Upper lobe of left lung (tissue), 6 donors: Measurements from ENCODE around the gene MTF2. TPM values are rescaled to one million over a fixed set of nuclear protein-coding genes. Genes with fewer than 3 reads are reported as not detected.

Experiments used
- ATAC-seq, 2 donors: fragments of 200-7000 bp; cut with Tn5 transposase; one replicate each; pipeline ENCODE4 v1.9.1; 2022; ENCODE audit warnings: mild to moderate bottlenecking in 2 of 2, moderate library complexity in 2 of 2; ENCODE audit not compliant: low FRiP score in 2 of 2
- DNase-seq, 2 donors: peaks; one replicate each; pipeline ENCODE4 v3.0.0-alpha.2; 2019 to 2020
- H3K27ac ChIP-seq, 4 donors: fragments of 200-600 bp; sonication (generic); one replicate each; pipeline ENCODE4 v1.5.1; 2016 to 2019
- H3K27me3 ChIP-seq, 4 donors: fragments of 200-600 bp; sonication (generic); one replicate each; pipeline ENCODE4 v1.5.1; 2017 to 2019
- H3K36me3 ChIP-seq, 4 donors: fragments of 200-600 bp; sonication (generic); one replicate each; pipeline ENCODE4 v1.5.1; 2016 to 2019
- H3K4me1 ChIP-seq, 4 donors: fragments of 200-600 bp; sonication (generic); one replicate each; pipeline ENCODE4 v1.5.1; 2018 to 2019
- H3K4me3 ChIP-seq, 4 donors: fragments of 200-600 bp; sonication (generic); one replicate each; pipeline ENCODE4 v1.5.1; 2017 to 2019; ENCODE audit warnings: mild to moderate bottlenecking in 2 of 4, moderate library complexity in 1 of 4
- H3K9me3 ChIP-seq, 4 donors: fragments of 200-600 bp; sonication (generic); one replicate each; pipeline ENCODE4 v1.5.1; 2018 to 2019
- CTCF ChIP-seq, 6 experiments: fragments of 450-650 bp in 4 of 6; fragments of 200-600 bp in 2 of 6; sonication (generic) in 2 of 6; IDR thresholded peaks; one replicate each; pipeline ENCODE4 v1.5.1; 2016 to 2019; ENCODE audit warnings: antibody characterized with exemption in 6 of 6
- EP300 ChIP-seq, 4 donors: sonication (generic); formaldehyde crosslinking; IDR thresholded peaks; one replicate each; pipeline ENCODE4 v1.5.1; 2017; ENCODE audit warnings: antibody characterized with exemption in 4 of 4, control low read depth in 2 of 4
- POLR2A ChIP-seq, 4 donors: fragments of 450-650 bp; IDR thresholded peaks; one replicate each; pipeline ENCODE4 v1.5.1; 2016 to 2017; ENCODE audit warnings: antibody characterized with exemption in 4 of 4, mild to moderate bottlenecking in 2 of 4
- POLR2AphosphoS5 ChIP-seq, 2 donors: sonication (generic); formaldehyde crosslinking; IDR thresholded peaks; one replicate each; pipeline ENCODE4 v1.5.1; 2017; ENCODE audit warnings: antibody characterized with exemption in 2 of 2
- WGBS, 2 donors: methylation state at CpG; one replicate each; pipeline ENCODE4 v1.1.5; 2017 to 2018; 5-methylcytosine and 5-hydroxymethylcytosine counted together
- total RNA-seq, 6 donors: library from RNA; depleted of rRNA in 4 of 6; stranded (reverse); fragments of >200 nt in 4 of 6; gene quantifications; one replicate each; pipeline versions ENCODE4 v1.1.0 to v1.2.1, GENCODE V29; 2016 to 2021
- donor health status: DM: no; HTN: no; CAD: no; lungs with moderate emphysema.
- donor health status: DM: no; HTN: yes; CAD: no; lungs with severe emphysema.

Gene MTF2
- total RNA-seq, 6 donors from 2014 or later: 15.4 to 29.4 (median 20.6) TPM

DNA sequence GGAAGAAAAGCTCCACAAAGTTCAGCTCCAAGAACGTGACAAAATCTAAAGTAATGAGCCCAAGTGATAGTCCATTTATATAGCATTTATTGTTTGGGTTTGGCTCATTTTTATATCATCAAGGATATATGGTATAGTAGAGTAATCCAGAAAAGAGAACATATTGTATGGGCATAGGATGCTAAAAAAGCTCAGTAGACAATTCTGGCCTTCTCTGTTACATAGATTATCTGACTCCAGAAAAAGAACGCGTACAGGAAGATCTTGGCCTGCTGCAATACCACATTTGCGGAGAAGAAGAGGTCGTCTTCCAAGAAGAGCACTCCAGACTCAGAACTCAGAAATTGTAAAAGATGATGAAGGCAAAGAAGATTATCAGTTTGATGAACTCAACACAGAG is 57.4 kb downstream of the MTF2 start:
- H3K36me3 ChIP-seq: peaks cover 4 to 63% (median 21%) of the 10 kb centered on the region in 4 donors
- no peaks in the 10 kb centered on the region for H3K4me1 ChIP-seq
- no peak for ATAC-seq
- 94 to 96% methylated on average over 5 of the region's 5 CpGs for WGBS, 2 donors
- H3K4me3 ChIP-seq: no peak overlapping the region
- H3K27me3 ChIP-seq: no peaks in the 10 kb centered on the region
- no peaks in the 10 kb centered on the region for H3K9me3 ChIP-seq
- no peak for DNase-seq
- TF ChIP-seq EP300 (IDR thresholded peaks at IDR 0.05) (no peak), POLR2A (IDR thresholded peaks at IDR 0.05) (no peak), POLR2AphosphoS5 (IDR thresholded peaks at IDR 0.05) (no peak), CTCF (IDR thresholded peaks at IDR 0.05) (no peak)
- H3K27ac ChIP-seq: no peak overlapping the region

- H3K36me3 ChIP-seq: peaks cover 4 to 64% (median 21%) of the 10 kb centered on the region in 4 donors
- 54 to 80% methylated on average over 3 of the region's 3 CpGs for WGBS, 2 donors
These were observed 58.7 kb downstream of the MTF2 start for GRCh38 chr1:93137604-93138292.

GRCh38 chr1:93140106-93140505 is 61.0 kb downstream of the MTF2 start:
- Histone ChIP-seq H3K36me3 (peaks cover 0 to 49% (median 15%) of the 10 kb centered on the region in 4 donors), H3K27ac (no peak overlapping the region), H3K9me3 (no peaks in the 10 kb centered on the region), H3K4me1 (no peaks in the 10 kb centered on the region), H3K4me3 (no peak overlapping the region), H3K27me3 (no peaks in the 10 kb centered on the region)
- 88 to 94% methylated on average over 1 of the region's 1 CpG for WGBS, 2 donors
- TF ChIP-seq CTCF (IDR thresholded peaks at IDR 0.05) (no peak), POLR2AphosphoS5 (IDR thresholded peaks at IDR 0.05) (no peak), POLR2A (IDR thresholded peaks at IDR 0.05) (no peak), EP300 (IDR thresholded peaks at IDR 0.05) (no peak)
- ATAC-seq (no peak), DNase-seq (no peak)

More at GRCh38 chr1:93137604-93138292, 58.7 kb downstream of the MTF2 start:
- TF ChIP-seq EP300 (IDR thresholded peaks at IDR 0.05): no peak
- no peak for TF ChIP-seq POLR2A (IDR thresholded peaks at IDR 0.05)
- no peak for TF ChIP-seq CTCF (IDR thresholded peaks at IDR 0.05)
- TF ChIP-seq POLR2AphosphoS5 (IDR thresholded peaks at IDR 0.05): no peak
- H3K4me1 ChIP-seq: no peaks in the 10 kb centered on the region
- H3K27ac ChIP-seq: no peak overlapping the region
- no peaks in the 10 kb centered on the region for H3K27me3 ChIP-seq
- DNase-seq (no peak), ATAC-seq (no peak)
- H3K9me3 ChIP-seq: no peaks in the 10 kb centered on the region
- no peak overlapping the region for H3K4me3 ChIP-seq

DNA sequence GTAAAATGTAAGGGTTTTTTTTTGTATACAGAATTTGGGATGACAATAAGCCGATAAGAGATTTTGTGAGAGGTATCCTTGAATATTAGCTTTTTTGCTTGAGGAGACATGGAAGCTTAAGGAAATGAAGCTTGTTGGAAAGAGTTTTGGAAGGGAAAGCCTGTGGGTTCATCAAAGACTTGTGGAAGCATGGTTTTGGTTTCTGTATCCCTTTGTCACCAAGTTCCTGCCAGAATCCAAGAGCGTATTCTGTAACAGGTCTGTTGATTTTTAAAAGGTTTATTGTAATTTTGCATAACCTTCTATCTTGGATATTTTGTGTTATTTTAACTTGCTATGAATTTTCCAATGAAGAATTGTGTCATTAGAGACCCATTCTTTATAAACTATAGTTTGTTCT is 63.1 kb downstream of the MTF2 start:
- 94 to 95% methylated on average over 2 of the region's 2 CpGs for WGBS, 2 donors
- no peak overlapping the region for H3K27ac ChIP-seq
- no peak for ATAC-seq
- no peak overlapping the region for H3K4me3 ChIP-seq
- H3K4me1 ChIP-seq: no peaks in the 10 kb centered on the region
- no peak for DNase-seq
- no peaks in the 10 kb centered on the region for H3K27me3 ChIP-seq
- peaks cover 0 to 29% (median 7%) of the 10 kb centered on the region in 4 donors for H3K36me3 ChIP-seq
- no peaks in the 10 kb centered on the region for H3K9me3 ChIP-seq
- no peak for TF ChIP-seq POLR2AphosphoS5 (IDR thresholded peaks at IDR 0.05)
- TF ChIP-seq EP300 (IDR thresholded peaks at IDR 0.05): no peak
- TF ChIP-seq POLR2A (IDR thresholded peaks at IDR 0.05): no peak
- no peak for TF ChIP-seq CTCF (IDR thresholded peaks at IDR 0.05)

DNA sequence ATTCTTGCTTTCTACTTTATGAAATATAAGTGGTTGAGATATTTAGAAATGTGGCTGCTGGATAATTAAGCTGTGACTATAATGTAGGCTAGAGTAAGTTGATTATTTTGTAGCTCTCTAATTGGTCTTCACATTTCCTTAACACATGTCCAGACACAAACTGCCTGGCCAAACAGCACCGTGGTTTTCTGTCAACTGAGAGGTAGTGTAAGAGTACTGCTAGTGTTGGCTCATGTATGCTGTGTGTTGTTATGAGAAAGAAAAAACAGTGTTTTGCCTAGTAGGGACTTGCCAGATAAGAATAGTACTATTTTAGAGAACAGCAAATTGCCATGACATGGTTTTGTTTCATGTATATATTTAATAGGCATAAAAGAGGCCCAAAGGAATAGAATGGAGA is 64.1 kb downstream of the MTF2 start:
- H3K4me3 ChIP-seq: no peak overlapping the region
- ATAC-seq (no peak), DNase-seq (no peak)
- no peak overlapping the region for H3K27ac ChIP-seq
- no peaks in the 10 kb centered on the region for H3K9me3 ChIP-seq
- no peaks in the 10 kb centered on the region for H3K27me3 ChIP-seq
- H3K36me3 ChIP-seq: peaks cover 0 to 25% (median 3%) of the 10 kb centered on the region in 4 donors
- WGBS, 2 donors: 59 to 62% methylated on average over 1 of the region's 1 CpG
- no peaks in the 10 kb centered on the region for H3K4me1 ChIP-seq
- TF ChIP-seq CTCF (IDR thresholded peaks at IDR 0.05) (no peak), POLR2AphosphoS5 (IDR thresholded peaks at IDR 0.05) (no peak), POLR2A (IDR thresholded peaks at IDR 0.05) (no peak), EP300 (IDR thresholded peaks at IDR 0.05) (no peak)
